OCI-LY3 (cell line): ENCODE data around the gene CCDC157.

Experiments
- EZH2phosphoT487 ChIP-seq: fragments of 200-600 bp; shearing (Covaris generic); IDR thresholded peaks from 2 replicates; pipeline ENCODE4 v1.6.1; 2018; ENCODE audit warnings: antibody characterized with exemption, mixed run types, low read depth
- TF ChIP-seq, protein P1 (sequence below): fragments of 200-600, 300-600 bp; sonication (generic); IDR thresholded peaks from 2 replicates; pipeline ENCODE4 v1.5.1; 2014; ENCODE audit warnings: antibody characterized with exemption, low read length, low read depth

DNA sequence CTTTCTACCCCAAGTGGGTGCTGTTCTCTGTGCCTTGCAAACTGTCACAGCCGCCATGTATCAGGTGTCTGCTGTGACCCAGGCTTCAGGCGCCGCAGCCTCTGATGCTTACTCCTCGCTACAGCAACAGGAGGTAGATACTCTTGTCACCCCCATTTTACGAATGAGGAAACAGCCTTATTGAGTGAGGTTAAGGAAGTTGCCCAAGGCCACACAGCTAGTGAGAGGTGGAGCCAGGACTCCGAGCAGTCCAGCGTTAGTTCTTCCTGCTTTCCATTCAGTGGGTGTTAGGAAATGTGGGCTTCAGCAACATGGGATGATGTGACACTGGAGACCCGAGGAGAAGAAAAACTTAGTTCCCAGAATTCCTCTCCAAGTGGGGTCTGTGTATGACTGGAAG is 16.1 kb downstream of the CCDC157 start:
- TF ChIP-seq, protein P1, sequence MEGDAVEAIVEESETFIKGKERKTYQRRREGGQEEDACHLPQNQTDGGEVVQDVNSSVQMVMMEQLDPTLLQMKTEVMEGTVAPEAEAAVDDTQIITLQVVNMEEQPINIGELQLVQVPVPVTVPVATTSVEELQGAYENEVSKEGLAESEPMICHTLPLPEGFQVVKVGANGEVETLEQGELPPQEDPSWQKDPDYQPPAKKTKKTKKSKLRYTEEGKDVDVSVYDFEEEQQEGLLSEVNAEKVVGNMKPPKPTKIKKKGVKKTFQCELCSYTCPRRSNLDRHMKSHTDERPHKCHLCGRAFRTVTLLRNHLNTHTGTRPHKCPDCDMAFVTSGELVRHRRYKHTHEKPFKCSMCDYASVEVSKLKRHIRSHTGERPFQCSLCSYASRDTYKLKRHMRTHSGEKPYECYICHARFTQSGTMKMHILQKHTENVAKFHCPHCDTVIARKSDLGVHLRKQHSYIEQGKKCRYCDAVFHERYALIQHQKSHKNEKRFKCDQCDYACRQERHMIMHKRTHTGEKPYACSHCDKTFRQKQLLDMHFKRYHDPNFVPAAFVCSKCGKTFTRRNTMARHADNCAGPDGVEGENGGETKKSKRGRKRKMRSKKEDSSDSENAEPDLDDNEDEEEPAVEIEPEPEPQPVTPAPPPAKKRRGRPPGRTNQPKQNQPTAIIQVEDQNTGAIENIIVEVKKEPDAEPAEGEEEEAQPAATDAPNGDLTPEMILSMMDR = no peak
- TF ChIP-seq EZH2phosphoT487 = no peak
